ENCODE results near the gene BCL7C.

The BCL7C gene

GRCh38 chr16:30923554-30924075 is 29.7 kb upstream of the BCL7C start, which contains the start of gene FBXL19:
TSS of gene FBXL19 (plus strand) at chr16:30923572. CDS start at chr16:30925755, 2,183 bp downstream.
- peak within 1 kb of the TSS; percentile 85 for H3K27ac ChIP-seq (ENCODE audit: low read depth, low read length, poor library complexity, severe bottlenecking)
- TF ChIP-seq EZH2 (IDR thresholded peaks at IDR 0.05; ENCODE audit: borderline replicate concordance, low read length), result no peak
- TF ChIP-seq, protein P1, sequence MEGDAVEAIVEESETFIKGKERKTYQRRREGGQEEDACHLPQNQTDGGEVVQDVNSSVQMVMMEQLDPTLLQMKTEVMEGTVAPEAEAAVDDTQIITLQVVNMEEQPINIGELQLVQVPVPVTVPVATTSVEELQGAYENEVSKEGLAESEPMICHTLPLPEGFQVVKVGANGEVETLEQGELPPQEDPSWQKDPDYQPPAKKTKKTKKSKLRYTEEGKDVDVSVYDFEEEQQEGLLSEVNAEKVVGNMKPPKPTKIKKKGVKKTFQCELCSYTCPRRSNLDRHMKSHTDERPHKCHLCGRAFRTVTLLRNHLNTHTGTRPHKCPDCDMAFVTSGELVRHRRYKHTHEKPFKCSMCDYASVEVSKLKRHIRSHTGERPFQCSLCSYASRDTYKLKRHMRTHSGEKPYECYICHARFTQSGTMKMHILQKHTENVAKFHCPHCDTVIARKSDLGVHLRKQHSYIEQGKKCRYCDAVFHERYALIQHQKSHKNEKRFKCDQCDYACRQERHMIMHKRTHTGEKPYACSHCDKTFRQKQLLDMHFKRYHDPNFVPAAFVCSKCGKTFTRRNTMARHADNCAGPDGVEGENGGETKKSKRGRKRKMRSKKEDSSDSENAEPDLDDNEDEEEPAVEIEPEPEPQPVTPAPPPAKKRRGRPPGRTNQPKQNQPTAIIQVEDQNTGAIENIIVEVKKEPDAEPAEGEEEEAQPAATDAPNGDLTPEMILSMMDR (IDR thresholded peaks at IDR 0.05; ENCODE audit: low read length), result no peak
- no peaks in the 10 kb centered on the region for H3K36me3 ChIP-seq (ENCODE audit: insufficient read depth, low read length)
- no peaks in the 10 kb centered on the region for H4K20me1 ChIP-seq (ENCODE audit: insufficient read depth, low read length)
- no peaks in the 10 kb centered on the region for H3K79me2 ChIP-seq (ENCODE audit: insufficient read depth, low read length)
- no peak within 1 kb of the TSS for H2AFZ ChIP-seq (ENCODE audit: low read length)
- no peaks in the 10 kb centered on the region for H3F3A ChIP-seq (ENCODE audit: insufficient read depth, low read length)
- H3K9me2 ChIP-seq (ENCODE audit: low read depth, low read length), result no peaks in the 10 kb centered on the region
- no peaks in the 10 kb centered on the region for H3K9me3 ChIP-seq (ENCODE audit: low read length)
- peak within 1 kb of the TSS; percentile 72 for H3K9ac ChIP-seq (ENCODE audit: low read length)
- H3K4me1 ChIP-seq (ENCODE audit: insufficient read depth, low read length, severe bottlenecking), result peaks cover 27% of the 10 kb centered on the region
- peak within 1 kb of the TSS; percentile 73 for H3K4me3 ChIP-seq (ENCODE audit: low read depth, low read length, poor library complexity, severe bottlenecking)
- H3K4me2 ChIP-seq (ENCODE audit: low read length), result peak within 1 kb of the TSS; percentile 91
- no peaks in the 10 kb centered on the region for H3K27me3 ChIP-seq (ENCODE audit: insufficient read depth, low read length)

GRCh38 chr16:30922960-30923535 is 29.2 kb upstream of the BCL7C start:
- TF ChIP-seq, protein P1 (IDR thresholded peaks at IDR 0.05; ENCODE audit: low read length), result no peak
- no peak for TF ChIP-seq EZH2 (IDR thresholded peaks at IDR 0.05; ENCODE audit: borderline replicate concordance, low read length)
- H3K4me3 ChIP-seq (ENCODE audit: low read depth, low read length, poor library complexity, severe bottlenecking), result peak overlapping the region; percentile 73

DNA sequence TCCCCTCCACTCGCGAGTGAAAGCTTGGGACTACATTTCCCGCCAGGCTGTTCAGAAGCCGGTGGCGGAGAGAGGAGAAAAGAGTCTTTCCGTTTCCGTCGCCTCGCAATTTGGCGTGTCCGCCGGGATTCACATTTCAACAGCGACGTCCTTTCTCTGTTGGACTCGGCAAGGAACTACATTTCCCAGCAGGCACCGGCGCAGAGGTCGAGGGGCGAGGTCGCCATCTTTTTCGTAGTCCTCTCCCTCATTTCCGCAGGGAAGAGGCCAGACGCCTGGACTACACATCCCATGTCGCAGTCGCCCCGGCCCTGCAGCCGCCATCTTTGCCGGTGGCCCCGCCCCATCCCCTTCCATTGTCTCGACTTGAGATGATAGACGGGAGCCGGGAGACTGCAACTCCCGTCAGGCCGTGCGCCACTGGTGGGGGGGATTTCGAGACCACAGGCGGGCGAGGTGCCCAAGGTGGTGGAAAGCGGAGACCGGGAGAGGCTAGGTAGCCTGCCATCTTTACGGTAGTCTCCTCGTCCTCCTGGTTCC is 28.6 kb upstream of the BCL7C start:
- Histone ChIP-seq H3F3A (ENCODE audit: insufficient read depth, low read length) (no peaks in the 10 kb centered on the region), H3K9ac (ENCODE audit: low read length) (peak overlapping the region; percentile 72), H3K4me3 (ENCODE audit: low read depth, low read length, poor library complexity, severe bottlenecking) (peak overlapping the region; percentile 73), H3K9me2 (ENCODE audit: low read depth, low read length) (no peaks in the 10 kb centered on the region), H3K9me3 (ENCODE audit: low read length) (no peaks in the 10 kb centered on the region), H3K36me3 (ENCODE audit: insufficient read depth, low read length) (no peaks in the 10 kb centered on the region), H2AFZ (ENCODE audit: low read length) (peak overlapping the region; percentile 28; the same call in 1 of the 2 replicates), H3K4me2 (ENCODE audit: low read length) (peak overlapping the region; percentile 91), H3K4me1 (ENCODE audit: insufficient read depth, low read length, severe bottlenecking) (peaks cover 22% of the 10 kb centered on the region), H3K79me2 (ENCODE audit: insufficient read depth, low read length) (no peaks in the 10 kb centered on the region), H3K27ac (ENCODE audit: low read depth, low read length, poor library complexity, severe bottlenecking) (peak overlapping the region; percentile 85), H3K27me3 (ENCODE audit: insufficient read depth, low read length) (no peaks in the 10 kb centered on the region), H4K20me1 (ENCODE audit: insufficient read depth, low read length) (no peaks in the 10 kb centered on the region)
- TF ChIP-seq, protein P1 (IDR thresholded peaks at IDR 0.05; ENCODE audit: low read length), result no peak
- TF ChIP-seq EZH2 (IDR thresholded peaks at IDR 0.05; ENCODE audit: borderline replicate concordance, low read length), result no peak

More at GRCh38 chr16:30922960-30923535, 29.2 kb upstream of the BCL7C start:
- no peaks in the 10 kb centered on the region for H4K20me1 ChIP-seq (ENCODE audit: insufficient read depth, low read length)
- no peaks in the 10 kb centered on the region for H3F3A ChIP-seq (ENCODE audit: insufficient read depth, low read length)
- peaks cover 27% of the 10 kb centered on the region for H3K4me1 ChIP-seq (ENCODE audit: insufficient read depth, low read length, severe bottlenecking)
- H3K27ac ChIP-seq (ENCODE audit: low read depth, low read length, poor library complexity, severe bottlenecking), result peak overlapping the region; percentile 85
- H3K9me2 ChIP-seq (ENCODE audit: low read depth, low read length), result no peaks in the 10 kb centered on the region
- peak overlapping the region; percentile 72 for H3K9ac ChIP-seq (ENCODE audit: low read length)
- H3K4me2 ChIP-seq (ENCODE audit: low read length), result peak overlapping the region; percentile 68
- H3K36me3 ChIP-seq (ENCODE audit: insufficient read depth, low read length), result no peaks in the 10 kb centered on the region
- no peaks in the 10 kb centered on the region for H3K27me3 ChIP-seq (ENCODE audit: insufficient read depth, low read length)
- no peak overlapping the region for H2AFZ ChIP-seq (ENCODE audit: low read length)
- H3K79me2 ChIP-seq (ENCODE audit: insufficient read depth, low read length), result no peaks in the 10 kb centered on the region
- no peaks in the 10 kb centered on the region for H3K9me3 ChIP-seq (ENCODE audit: low read length)

All from OCI-LY1 (cell line).